GM12878 (cell line): ENCODE data around the gene COPZ1. TPM values are rescaled to one million over a fixed set of nuclear protein-coding genes. Genes with fewer than 3 reads are reported as not detected.
A peak's percentile ranks its signal among the peaks of the same experiment; 100 is the strongest.

Experiments used
- GABPA ChIP-seq: IDR thresholded peaks from 2 replicates; pipeline ENCODE4 v1.6.1; 2014; ENCODE audit warnings: antibody characterized with exemption, low read depth, mild to moderate bottlenecking, inconsistent platforms
- HCFC1 ChIP-seq: fragments of 150-350 bp; IDR thresholded peaks from 2 replicates; pipeline ENCODE4 v1.6.1; 2014; ENCODE audit warnings: low read length
- HSF1 ChIP-seq: fragments of 150-350 bp; IDR thresholded peaks from 2 replicates; pipeline ENCODE4 v1.6.1; 2014; ENCODE audit warnings: mild to moderate bottlenecking, low read depth, low read length
- POLR2AphosphoS5 ChIP-seq: IDR thresholded peaks from 2 replicates; pipeline ENCODE4 v1.6.1; 2011; ENCODE audit warnings: mild to moderate bottlenecking, low read length, inconsistent platforms
- RAD21 ChIP-seq: IDR thresholded peaks from 2 replicates; pipeline ENCODE4 v1.6.1; 2011; ENCODE audit warnings: mild to moderate bottlenecking, low read depth, low read length, moderate library complexity; ENCODE audit not compliant: insufficient read depth
- polyA plus RNA-seq, 11 experiments: library from polyadenylated mRNA; depleted of rRNA in 4 of 11; unstranded in 6 of 11; stranded (reverse) in 5 of 11; fragments of >200 nt; fragmentation: Nextera tagmentation in 4 of 11; fragmentation: Illumina TruSeq in 1 of 11; extraction: Ambion mirVana in 4 of 11; extraction: Trizol in 1 of 11; gene quantifications; 1 replicate in 1 of 11; 2 replicates in 10 of 11; pipeline versions ENCODE4 v1.2.1 to v1.2.3, GENCODE V29; 2011 to 2016; ENCODE audit warnings: inconsistent platforms in 2 of 11, missing spikeins in 2 of 11, low read depth in 1 of 11
- total RNA-seq, 4 experiments: library from RNA; depleted of rRNA in 3 of 4; stranded (reverse); fragments of >200 nt in 3 of 4; fragmentation: Illumina TruSeq in 1 of 4; extraction: Trizol in 1 of 4; gene quantifications; 2 replicates each; pipeline versions ENCODE4 v1.2.1 to v1.2.3, GENCODE V29; 2013 to 2021
- TF ChIP-seq, protein P1 (sequence below): fragments of 450-650 bp; IDR thresholded peaks from 2 replicates; pipeline ENCODE4 v1.6.1; 2016; ENCODE audit warnings: mild to moderate bottlenecking, moderate library complexity, borderline replicate concordance

COPZ1 gene
- total and polyA plus RNA-seq, 10 of the 15 experiments (the other 5 are each of a cell fraction or from before 2014, with no cell fraction given): 112 to 378 (median 184) TPM

DNA sequence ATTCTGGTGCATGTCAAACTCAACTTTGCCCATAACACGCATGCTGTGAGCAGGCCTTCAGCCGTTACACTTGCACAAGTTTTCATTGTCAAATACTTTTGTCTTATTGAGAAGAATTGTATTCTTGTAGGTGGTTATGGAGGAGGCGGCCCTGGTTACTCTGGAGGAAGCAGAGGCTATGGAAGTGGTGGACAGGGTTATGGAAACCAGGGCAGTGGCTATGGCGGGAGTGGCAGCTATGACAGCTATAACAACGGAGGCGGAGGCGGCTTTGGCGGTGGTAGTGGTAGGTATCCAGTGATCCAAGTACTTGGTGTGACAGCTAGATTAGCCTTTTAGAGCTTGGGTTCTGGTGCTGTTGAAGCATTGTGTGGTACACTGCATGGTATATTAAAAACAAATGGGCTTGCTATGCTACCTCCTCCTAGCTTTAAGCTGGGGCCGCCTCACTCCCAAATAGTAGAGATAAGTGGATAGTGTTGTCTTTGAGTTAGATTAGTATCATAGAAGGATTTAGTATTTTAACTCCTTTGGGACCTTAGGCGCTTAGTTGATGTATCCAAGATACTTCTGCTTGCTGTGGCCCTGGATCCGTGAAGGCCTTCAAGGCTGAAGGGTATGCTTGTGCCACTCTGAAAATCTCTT, 41.9 kb upstream of the COPZ1 start (continued):
- TF ChIP-seq HCFC1 (no peak), RAD21 (no peak), POLR2AphosphoS5 (peak; percentile 42), HSF1 (no peak), GABPA (no peak)
- TF ChIP-seq, protein P1, sequence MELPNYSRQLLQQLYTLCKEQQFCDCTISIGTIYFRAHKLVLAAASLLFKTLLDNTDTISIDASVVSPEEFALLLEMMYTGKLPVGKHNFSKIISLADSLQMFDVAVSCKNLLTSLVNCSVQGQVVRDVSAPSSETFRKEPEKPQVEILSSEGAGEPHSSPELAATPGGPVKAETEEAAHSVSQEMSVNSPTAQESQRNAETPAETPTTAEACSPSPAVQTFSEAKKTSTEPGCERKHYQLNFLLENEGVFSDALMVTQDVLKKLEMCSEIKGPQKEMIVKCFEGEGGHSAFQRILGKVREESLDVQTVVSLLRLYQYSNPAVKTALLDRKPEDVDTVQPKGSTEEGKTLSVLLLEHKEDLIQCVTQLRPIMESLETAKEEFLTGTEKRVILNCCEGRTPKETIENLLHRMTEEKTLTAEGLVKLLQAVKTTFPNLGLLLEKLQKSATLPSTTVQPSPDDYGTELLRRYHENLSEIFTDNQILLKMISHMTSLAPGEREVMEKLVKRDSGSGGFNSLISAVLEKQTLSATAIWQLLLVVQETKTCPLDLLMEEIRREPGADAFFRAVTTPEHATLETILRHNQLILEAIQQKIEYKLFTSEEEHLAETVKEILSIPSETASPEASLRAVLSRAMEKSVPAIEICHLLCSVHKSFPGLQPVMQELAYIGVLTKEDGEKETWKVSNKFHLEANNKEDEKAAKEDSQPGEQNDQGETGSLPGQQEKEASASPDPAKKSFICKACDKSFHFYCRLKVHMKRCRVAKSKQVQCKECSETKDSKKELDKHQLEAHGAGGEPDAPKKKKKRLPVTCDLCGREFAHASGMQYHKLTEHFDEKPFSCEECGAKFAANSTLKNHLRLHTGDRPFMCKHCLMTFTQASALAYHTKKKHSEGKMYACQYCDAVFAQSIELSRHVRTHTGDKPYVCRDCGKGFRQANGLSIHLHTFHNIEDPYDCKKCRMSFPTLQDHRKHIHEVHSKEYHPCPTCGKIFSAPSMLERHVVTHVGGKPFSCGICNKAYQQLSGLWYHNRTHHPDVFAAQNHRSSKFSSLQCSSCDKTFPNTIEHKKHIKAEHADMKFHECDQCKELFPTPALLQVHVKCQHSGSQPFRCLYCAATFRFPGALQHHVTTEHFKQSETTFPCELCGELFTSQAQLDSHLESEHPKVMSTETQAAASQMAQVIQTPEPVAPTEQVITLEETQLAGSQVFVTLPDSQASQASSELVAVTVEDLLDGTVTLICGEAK: no peak
